Activated T-helper 1 cell treated with anti-CD3 and anti-CD28 coated beads, Interleukin-2, amount 50 U/mL, for 16 hours (primary cell): ENCODE results near the gene GALNT5.

ENCODE experiments used
- DNase-seq, 2 donors: peaks; one replicate each; pipeline ENCODE4 v3.0.0-alpha.2; 2020; ENCODE audit warnings: low read depth in 1 of 2, low spot score in 1 of 2

Gene GALNT5

GRCh38 chr2:157290525-157290924 is 33.0 kb downstream of the GALNT5 start:
- DNase-seq: no peak

GRCh38 chr2:157291018-157291417 is 33.5 kb downstream of the GALNT5 start:
- DNase-seq: no peak

GRCh38 chr2:157292853-157293252 is 35.3 kb downstream of the GALNT5 start:
- DNase-seq: no peak

- DNase-seq: no peak
These were observed 39.0 kb downstream of the GALNT5 start for GRCh38 chr2:157296490-157296889.

- no peak for DNase-seq
These were observed 39.5 kb downstream of the GALNT5 start for GRCh38 chr2:157296958-157297357.

GRCh38 chr2:157301307-157301706 is 43.8 kb downstream of the GALNT5 start:
- no peak for DNase-seq

- DNase-seq: no peak
These were observed 45.1 kb downstream of the GALNT5 start for GRCh38 chr2:157302492-157303099.

- no peak for DNase-seq
These were observed 46.1 kb downstream of the GALNT5 start for GRCh38 chr2:157303612-157304011.

GRCh38 chr2:157304811-157305722 is 47.6 kb downstream of the GALNT5 start:
- DNase-seq: no peak

- no peak for DNase-seq
These were observed 48.2 kb downstream of the GALNT5 start for GRCh38 chr2:157305723-157306110.

GRCh38 chr2:157307021-157307420 is 49.5 kb downstream of the GALNT5 start:
- no peak for DNase-seq

GRCh38 chr2:157309878-157310277 is 52.4 kb downstream of the GALNT5 start:
- no peak for DNase-seq

- no peak for DNase-seq
These were observed 54.2 kb downstream of the GALNT5 start for GRCh38 chr2:157311706-157312105.

GRCh38 chr2:157312866-157313486 is 55.5 kb downstream of the GALNT5 start:
- DNase-seq: no peak

- no peak for DNase-seq
These were observed 58.4 kb downstream of the GALNT5 start for GRCh38 chr2:157315901-157316300.

- DNase-seq: no peak
These were observed 61.4 kb downstream of the GALNT5 start for GRCh38 chr2:157318884-157319283.

GRCh38 chr2:157319795-157320194 is 62.3 kb downstream of the GALNT5 start:
- DNase-seq: no peak

- DNase-seq: no peak
These were observed 62.9 kb downstream of the GALNT5 start for GRCh38 chr2:157320409-157320808.

- no peak for DNase-seq
These were observed 64.0 kb downstream of the GALNT5 start for GRCh38 chr2:157321466-157321865.

- DNase-seq: no peak
These were observed 64.9 kb downstream of the GALNT5 start for GRCh38 chr2:157322432-157322831.

- DNase-seq: no peak
These were observed 66.9 kb downstream of the GALNT5 start for GRCh38 chr2:157324331-157324843.

GRCh38 chr2:157325786-157326185 is 68.3 kb downstream of the GALNT5 start, which contains the start of gene ERMN:
TSS of gene ERMN (minus strand) at chr2:157325824. CDS start at chr2:157325642, 182 bp downstream.
- no peak for DNase-seq
